Heart left ventricle (tissue), 13 donors: ENCODE data around the gene MZB1.

Experiments used
- CTCF ChIP-seq, 12 donors: fragments of 200-600 bp; sonication (generic) in 4 of 12; IDR thresholded peaks; one replicate each; pipeline versions ENCODE4 v1.5.0 to v1.8.0; 2018 to 2022; ENCODE audit warnings: antibody characterized with exemption in 12 of 12, mild to moderate bottlenecking in 5 of 12
- POLR2A ChIP-seq, 2 donors: fragments of 450-650 bp; IDR thresholded peaks; one replicate each; pipeline ENCODE4 v1.6.1; 2017; ENCODE audit warnings: antibody characterized with exemption in 2 of 2, mild to moderate bottlenecking in 2 of 2, moderate library complexity in 2 of 2
- donor health status: ischemic (EF 13 %, LVEDD 7.1; RV severe dilation, severe dysfunction).
- donor health status: DM: no; HTN: yes; CAD: no.
- donor health status: DM: no; HTN: no; CAD: no.
- donor health status: ischemic (EF 25% LVEDD 6.9; RV normal size, moderate dysfunction).
- donor health status: ischemic (EF 25% LVEDD 5.7; RV mildly dilated, moderate dysfunction).
- donor health status: ischemic (EF 35%, LVEDD 5.7; RV mildly dilated, moderate dysfunction).
- donor health status: nonischemic (EF 11% LVEDD 7.7; RV severe dilation, severe dysfunction).
- donor health status: DM: yes; HTN: yes; CAD: no.
- donor health status: PGD.
- donor health status: ischemic (EF 29% LVEDD 5.4; RV normal size, mild dysfunction).
- donor health status: nonischemic (EF 23%, LVEDD 6.1; RV moderate dilation, normal function).

- TF ChIP-seq CTCF (IDR thresholded peaks at IDR 0.05) = no peak
- TF ChIP-seq POLR2A (IDR thresholded peaks at IDR 0.05) = no peak
Observed at GRCh38 chr5:139408191-139408590, 18.5 kb upstream of the MZB1 start.
